HEK293 (cell line): ENCODE results near the gene TDRD9.

ENCODE experiments used
- BCL11A ChIP-seq: fragments of 450-650 bp; formaldehyde crosslinking; IDR thresholded peaks from 2 replicates; pipeline ENCODE4 v1.5.1; 2016; ENCODE audit warnings: low read depth, missing biosample characterization, missing genetic modification characterization
- HOXD13 ChIP-seq: sonication (generic); formaldehyde crosslinking; IDR thresholded peaks from 2 replicates; pipeline ENCODE4 v1.8.0; 2022; ENCODE audit warnings: missing genetic modification reagents, borderline replicate concordance
- ZBTB1 ChIP-seq: fragments of 450-650 bp; formaldehyde crosslinking; IDR thresholded peaks from 2 replicates; pipeline ENCODE4 v1.5.1; 2016; ENCODE audit warnings: missing biosample characterization, missing genetic modification characterization
- ZBTB17 ChIP-seq: fragments of 450-650 bp; formaldehyde crosslinking; IDR thresholded peaks from 2 replicates; pipeline ENCODE4 v1.5.1; 2016; ENCODE audit warnings: missing biosample characterization, missing genetic modification characterization
- ZNF184 ChIP-seq: fragments of 450-650 bp; IDR thresholded peaks from 2 replicates; pipeline ENCODE4 v1.5.1; 2018; ENCODE audit warnings: missing biosample characterization, mild to moderate bottlenecking, missing genetic modification characterization
- ZNF335 ChIP-seq: fragments of 450-650 bp; formaldehyde crosslinking; conservative IDR thresholded peaks from 2 replicates; pipeline ENCODE4 v1.5.1; 2016; ENCODE audit warnings: missing biosample characterization, missing genetic modification characterization
- ZNF530 ChIP-seq: fragments of 450-650 bp; formaldehyde crosslinking; IDR thresholded peaks from 2 replicates; pipeline ENCODE4 v1.5.1; 2016; ENCODE audit warnings: low read depth, missing biosample characterization, missing genetic modification characterization
- TF ChIP-seq, protein P1 (sequence below): fragments of 450-650 bp; formaldehyde crosslinking; IDR thresholded peaks from 2 replicates; pipeline ENCODE4 v1.5.1; 2016; ENCODE audit warnings: missing biosample characterization, missing genetic modification characterization
- TF ChIP-seq, protein P2 (sequence below): fragments of 450-650 bp; formaldehyde crosslinking; IDR thresholded peaks from 2 replicates; pipeline ENCODE4 v1.5.1; 2016; ENCODE audit warnings: missing biosample characterization, missing genetic modification characterization

DNA sequence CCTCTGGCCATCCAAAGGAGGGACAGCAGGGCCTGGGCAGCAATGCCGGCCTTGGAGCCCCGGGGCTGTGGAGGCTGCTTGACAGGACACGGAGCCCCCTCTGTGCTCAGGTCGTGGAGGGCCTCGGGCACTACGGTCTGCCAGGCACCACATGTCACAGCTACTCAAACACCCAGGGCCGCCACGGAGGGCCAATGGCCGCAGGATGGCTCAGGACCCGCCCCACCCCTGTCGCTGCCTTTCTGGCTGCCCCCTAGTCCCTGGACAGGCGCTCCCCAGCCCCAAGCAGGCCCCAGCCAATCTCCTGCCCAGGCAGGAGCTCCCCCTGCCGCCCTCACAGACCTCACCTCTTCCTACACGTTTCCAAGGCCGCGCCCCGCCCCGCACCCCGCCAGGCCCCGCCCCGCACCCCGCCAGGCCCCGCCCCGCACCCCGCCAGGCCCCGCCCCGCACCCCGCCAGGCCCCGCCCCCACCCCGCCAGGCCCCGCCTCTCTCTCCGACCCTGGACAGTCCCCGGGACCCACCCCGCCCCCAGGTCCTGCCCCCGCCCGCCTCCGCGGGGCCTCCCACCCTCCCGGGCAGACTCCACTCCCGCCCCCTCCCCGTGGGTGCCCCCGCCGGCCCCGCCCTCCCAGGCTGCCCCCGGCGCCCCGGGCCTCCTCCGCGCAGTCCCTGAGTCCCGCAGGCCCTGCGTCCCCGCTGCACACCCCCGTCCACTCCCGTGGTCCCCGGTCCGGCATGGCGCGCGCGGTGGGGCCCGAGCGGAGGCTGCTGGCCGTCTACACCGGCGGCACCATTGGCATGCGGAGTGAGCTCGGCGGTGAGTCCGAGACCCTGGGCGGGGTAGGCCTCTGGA, 157.0 kb downstream of the TDRD9 start, which contains the start of gene ASPG:
- TF ChIP-seq BCL11A (tag by site-specific recombination) (no peak), ZNF530 (tag by site-specific recombination) (no peak), HOXD13 (CRISPR knock-in tag) (no peak), ZBTB17 (no peak), ZBTB1 (tag by site-specific recombination) (no peak), ZNF335 (no peak), ZNF184 (tag by site-specific recombination) (no peak)
- TF ChIP-seq, protein P1, sequence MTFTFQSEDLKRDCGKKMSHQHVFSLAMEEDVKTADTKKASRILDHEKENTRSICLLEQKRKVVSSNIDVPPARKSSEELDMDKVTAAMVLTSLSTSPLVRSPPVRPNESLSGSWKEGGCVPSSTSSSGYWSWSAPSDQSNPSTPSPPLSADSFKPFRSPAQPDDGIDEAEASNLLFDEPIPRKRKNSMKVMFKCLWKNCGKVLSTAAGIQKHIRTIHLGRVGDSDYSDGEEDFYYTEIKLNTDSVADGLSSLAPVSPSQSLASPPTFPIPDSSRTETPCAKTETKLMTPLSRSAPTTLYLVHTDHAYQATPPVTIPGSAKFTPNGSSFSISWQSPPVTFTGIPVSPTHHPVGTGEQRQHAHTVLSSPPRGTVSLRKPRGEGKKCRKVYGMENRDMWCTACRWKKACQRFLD (tag by site-specific recombination), result no peak
- TF ChIP-seq, protein P2, sequence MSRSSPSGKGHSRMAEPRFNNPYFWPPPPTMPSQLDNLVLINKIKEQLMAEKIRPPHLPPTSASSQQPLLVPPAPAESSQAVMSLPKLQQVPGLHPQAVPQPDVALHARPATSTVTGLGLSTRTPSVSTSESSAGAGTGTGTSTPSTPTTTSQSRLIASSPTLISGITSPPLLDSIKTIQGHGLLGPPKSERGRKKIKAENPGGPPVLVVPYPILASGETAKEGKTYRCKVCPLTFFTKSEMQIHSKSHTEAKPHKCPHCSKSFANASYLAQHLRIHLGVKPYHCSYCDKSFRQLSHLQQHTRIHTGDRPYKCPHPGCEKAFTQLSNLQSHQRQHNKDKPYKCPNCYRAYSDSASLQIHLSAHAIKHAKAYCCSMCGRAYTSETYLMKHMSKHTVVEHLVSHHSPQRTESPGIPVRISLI (tag by site-specific recombination), result no peak
